Measurements from ENCODE around the gene DNAH2. TPM values are rescaled to one million over a fixed set of nuclear protein-coding genes. Genes with fewer than 3 reads are reported as not detected.
A peak's percentile ranks its signal among the peaks of the same experiment; 100 is the strongest.

Gene DNAH2
- total RNA-seq, 1 donor from 2014 or later, result 0.15 TPM

DNA sequence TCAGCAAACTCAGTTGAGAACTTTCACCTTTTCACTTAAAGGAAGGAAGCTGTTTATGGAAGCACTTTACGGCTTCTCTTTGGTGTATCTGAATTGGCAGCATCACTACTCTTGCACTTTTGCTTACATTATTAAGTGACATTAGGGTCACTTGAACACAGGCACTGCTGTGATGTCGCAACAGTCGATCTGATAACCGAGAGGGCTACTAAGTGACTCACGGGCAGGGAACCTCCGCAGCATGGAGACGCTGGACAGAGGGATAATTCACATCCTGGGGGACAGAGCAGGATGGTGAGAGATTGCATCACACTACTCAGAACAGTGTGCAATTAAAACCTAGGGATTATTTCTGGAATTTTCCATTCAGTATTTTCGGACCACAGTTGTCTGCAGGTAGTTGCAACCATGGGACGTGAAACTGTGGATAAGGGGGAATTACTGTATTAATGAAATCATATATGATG is 56.5 kb downstream of the DNAH2 start:
- no peak for DNase-seq (ENCODE audit: low read depth)

DNA sequence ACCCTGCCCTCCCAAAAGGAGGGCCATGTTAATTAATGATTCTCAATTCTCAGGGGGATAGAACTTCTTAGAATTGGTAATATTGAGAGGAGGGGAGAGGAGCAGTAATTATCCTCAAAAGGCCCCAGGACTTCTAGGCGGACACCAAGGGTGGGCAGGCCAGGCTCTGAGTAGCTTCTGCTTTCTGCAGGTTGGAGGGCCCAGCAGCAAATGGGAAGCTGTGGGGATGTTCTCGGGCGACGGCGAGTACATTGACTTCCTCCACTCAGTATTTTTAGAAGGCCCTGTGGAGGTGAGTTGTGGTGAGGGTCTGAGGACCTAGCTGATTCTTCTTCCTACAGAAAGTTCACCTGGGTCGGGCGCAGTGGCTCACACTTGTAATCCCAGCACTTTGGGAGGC is 57.5 kb downstream of the DNAH2 start:
- DNase-seq (ENCODE audit: low read depth), result no peak

DNA sequence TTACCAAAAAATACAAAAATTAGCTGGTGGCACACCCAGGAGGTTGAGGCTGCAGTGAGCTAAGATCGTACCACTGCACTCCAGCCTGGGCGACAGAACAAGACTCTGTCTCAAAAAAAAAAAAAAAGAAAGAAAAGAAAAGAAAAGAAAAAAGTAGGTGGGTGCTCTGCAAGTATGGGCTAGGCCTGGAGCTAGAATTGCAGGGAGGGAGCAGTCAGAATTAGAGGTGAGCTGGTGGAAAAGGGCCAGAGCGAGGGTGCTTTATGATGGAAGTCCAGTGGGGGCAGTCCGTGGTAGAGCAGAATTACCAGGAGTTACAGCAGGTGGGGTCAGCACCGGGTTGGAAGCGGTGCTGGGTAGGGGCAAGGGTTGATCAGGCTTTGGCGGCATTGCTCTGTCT is 59.5 kb downstream of the DNAH2 start:
- DNase-seq (ENCODE audit: low read depth), result no peak

DNA sequence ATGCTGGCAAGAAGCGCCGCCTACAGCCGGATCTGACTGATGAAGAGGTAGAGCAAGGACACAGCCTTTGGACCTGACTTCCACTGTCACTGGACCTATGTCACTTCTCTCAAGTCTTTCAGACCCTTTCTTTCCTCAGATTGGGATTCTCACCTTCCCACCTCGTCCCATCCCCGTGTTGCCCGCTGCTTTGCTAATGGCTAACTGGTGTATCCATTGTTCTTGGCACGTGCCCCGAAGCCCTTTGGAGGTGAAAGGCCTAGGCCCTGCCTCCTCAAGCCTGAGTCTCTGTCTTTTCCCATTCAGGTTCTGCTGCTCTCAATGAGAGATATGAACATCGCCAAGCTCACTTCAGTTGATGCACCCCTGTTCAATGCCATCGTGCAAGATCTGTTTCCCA is 63.2 kb downstream of the DNAH2 start:
- DNase-seq (ENCODE audit: low read depth), result no peak

DNA sequence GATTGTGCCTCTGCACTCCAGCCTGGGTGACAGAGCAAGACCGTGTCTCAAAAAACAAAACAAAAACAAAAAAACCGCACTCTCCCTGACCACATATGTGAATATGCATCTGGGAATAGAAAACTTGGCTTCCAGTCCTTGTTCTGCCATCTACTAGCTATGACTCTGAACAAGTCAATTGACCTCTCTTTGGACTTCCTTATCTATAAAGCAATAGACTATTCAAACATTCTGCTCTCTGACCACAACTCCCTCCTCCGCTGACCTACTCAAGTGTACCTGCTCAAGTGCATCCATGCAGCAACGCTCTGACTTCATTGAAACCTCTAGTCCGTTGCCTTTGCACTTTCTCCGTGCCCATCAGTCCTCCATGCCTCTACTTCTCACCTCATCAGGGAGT is 63.9 kb downstream of the DNAH2 start:
- DNase-seq (ENCODE audit: low read depth), result peak; percentile 89

DNA sequence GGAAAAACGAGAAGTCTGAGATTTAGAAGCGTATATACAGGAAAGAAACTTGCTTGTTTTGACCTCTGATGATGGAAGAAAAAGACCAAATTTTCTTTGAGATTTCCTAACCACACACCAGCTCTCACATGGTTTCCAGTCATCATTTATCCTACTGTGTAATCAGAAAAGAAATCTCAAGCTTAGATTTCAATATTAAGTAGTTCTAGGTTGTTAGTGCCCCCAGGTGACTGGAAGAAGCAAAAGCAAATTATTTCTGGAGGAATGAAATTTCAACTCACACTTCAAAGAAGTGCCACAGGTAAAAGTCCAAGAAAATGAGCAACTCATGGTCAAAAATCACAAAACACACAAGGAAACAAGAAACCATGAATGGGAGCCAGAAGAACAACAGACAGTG is 64.7 kb downstream of the DNAH2 start:
- peak; percentile 57 for DNase-seq (ENCODE audit: low read depth)

DNA sequence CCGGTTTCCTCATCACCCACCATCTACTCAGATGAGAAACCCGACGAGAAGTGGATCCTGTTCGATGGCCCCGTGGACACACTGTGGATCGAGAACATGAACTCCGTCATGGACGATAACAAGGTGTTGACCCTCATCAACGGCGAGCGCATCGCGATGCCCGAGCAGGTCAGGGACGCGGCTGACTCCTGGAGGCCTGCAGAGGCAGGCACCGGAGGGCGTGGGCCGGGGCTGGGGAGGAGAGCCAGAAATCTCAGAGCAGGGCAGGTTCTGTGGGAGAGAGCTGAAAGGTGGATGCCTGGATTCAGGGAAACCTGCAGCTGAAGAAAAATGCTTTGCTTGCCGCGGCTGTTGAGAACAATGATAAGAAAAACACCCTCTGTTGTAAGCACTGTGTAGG is 69.3 kb downstream of the DNAH2 start:
- no peak for DNase-seq (ENCODE audit: low read depth)

DNA sequence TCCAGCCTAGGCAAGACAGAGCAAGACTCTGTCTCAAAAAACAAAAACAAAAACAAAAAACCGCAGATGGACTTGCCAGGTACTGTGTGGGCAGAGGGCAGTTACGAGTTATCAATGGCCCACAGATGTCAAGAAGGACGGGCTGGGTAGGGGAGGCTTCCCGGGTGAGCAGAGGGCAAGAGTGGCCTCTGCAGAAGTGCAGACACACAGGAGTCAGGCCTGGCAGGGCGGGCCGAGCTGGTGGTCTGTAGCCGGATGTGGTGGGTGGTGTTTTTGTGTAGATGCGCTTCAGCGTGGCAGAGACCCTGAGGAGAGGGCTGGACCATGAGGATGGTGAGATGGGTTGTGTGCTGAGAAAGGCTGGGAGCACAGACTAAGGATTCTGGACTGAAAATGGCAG is 71.6 kb downstream of the DNAH2 start:
- DNase-seq (ENCODE audit: low read depth), result no peak

DNA sequence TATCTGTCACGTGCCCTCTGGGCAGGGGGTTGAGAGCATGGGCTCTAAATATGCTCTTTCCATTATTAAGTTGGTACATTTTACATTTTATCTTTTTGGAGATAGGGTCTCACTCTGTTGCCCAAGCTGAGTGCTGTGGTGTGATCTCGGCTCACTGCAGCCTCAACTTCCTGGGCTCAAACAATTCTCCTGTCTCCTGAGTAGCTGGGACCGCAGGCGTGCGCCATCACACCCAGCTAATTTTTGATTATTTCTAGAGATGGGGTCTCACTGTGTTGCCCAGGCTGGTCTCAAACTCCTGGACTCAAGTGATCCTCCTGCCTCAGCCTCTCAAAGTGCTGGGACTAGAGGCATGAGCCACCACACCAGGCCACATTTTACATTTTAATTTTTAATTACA is 72.6 kb downstream of the DNAH2 start:
- DNase-seq (ENCODE audit: low read depth), result no peak

DNA sequence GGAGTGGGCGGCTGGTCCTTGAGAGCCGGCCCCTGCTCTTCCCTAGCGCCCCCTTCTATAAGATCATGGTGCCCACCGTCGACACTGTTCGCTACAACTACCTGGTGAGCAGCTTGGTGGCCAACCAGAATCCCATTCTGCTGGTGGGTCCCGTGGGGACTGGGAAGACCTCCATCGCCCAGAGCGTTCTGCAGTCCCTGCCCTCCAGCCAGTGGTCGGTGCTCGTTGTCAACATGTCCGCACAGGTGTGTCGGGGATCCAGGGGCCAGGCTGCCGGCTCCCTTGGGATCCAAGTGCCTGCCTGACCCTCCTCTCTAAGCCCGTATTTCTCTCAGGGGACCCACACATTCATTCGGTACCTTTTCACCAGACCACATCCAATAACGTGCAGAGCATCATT is 75.1 kb downstream of the DNAH2 start:
- no peak for DNase-seq (ENCODE audit: low read depth)

DNA sequence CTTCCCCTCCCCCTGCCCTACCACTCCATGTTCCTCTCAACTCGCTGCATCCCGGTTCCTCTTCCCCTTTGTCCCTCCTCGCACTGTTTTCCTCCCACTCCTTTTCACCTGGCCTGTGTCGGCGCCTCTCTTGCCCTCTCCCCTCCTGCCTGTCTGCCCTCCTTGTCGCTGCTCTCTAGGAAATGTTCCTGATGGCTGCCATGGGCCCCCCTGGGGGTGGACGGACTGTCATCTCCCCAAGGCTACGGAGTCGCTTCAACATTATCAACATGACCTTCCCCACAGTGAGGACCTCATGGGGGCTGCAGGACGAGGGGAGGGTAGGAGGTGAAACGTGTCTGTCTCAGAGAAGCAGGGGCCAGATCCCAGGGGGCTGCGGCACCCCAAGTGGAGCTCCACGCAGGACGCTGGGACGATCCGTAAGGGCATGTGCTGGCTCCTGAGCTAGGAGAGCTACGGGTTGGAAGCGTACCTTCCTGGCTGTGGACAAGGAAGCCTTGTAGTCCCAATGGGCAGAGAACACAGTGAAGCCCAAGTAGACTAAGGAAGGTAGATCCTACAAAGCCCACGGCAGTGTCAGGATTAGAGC is 76.6 kb downstream of the DNAH2 start:
- no peak for DNase-seq (ENCODE audit: low read depth)

DNA sequence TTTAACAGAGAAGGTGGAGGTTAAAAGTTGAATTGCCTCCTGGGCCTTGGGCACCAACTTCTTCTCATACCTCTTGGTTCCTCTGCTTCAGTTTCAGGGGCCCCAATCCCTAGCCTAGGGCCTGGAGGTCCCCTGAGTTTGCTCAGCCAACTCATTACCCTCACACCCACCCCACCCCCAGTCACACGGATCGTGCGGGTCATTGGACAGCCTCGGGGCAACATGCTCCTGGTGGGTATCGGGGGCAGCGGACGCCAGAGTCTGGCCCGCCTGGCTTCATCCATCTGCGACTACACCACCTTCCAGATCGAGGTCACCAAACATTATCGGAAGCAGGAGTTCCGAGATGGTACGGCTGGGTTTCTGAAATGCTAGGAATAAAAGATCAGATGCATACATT is 80.4 kb downstream of the DNAH2 start:
- no peak for DNase-seq (ENCODE audit: low read depth)

DNA sequence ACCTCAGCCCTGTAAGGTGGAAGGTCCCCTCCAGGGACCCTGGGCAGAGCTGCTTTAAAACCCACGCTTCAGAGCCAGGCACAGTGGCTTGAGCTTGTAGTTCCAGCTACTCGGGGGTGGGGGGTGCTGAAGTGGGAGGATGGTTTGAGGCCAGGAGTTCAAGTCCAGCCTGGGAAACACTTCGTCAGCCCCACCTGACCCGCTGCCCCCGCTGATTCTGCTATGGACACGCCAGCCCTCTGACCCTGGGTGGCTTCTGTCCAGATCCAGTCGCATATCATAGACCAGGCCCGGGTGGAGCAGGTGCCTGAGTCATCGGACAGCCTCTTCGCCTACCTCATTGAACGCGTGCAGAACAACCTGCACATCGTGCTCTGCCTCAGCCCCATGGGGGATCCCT is 81.3 kb downstream of the DNAH2 start:
- DNase-seq (ENCODE audit: low read depth), result no peak

DNA sequence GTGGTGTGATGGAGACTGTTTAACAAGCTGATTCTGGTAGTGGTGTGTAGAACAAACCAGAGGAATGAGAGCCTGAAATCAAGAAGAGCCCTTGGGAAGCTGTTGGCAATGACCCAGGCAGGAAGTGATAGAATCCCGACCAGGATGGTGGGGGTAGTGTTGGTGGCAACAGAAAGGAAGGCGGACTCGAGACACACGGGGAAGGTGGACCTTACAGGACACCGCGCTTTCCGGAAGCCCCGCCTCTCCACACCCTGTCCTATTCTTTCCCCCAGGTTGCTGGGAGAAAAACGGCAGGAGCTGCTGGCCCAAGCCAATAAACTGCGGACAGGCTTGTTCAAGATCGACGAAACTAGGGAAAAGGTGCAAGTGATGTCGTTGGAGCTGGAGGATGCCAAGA is 86.4 kb downstream of the DNAH2 start:
- DNase-seq (ENCODE audit: low read depth), result no peak

DNA sequence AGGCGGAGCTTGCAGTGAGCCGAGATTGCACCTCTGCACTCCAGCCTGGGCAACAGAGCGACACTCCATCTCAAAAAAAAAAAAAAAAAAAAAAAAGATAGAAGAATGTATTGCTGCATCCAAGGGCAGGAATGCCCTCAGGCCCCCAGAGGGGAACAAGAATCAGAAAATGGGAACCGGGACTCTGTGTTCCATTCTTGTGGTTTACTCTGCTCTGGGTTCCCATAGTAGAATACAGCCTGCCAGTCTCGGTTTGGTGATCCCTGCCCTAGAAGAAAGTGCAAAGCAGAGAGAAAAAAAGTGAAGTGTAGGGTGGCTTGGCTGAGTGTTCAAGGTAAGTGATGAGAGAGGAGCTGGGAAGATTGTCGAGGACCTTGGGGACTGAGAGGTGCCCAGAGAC is 89.0 kb downstream of the DNAH2 start:
- no peak for DNase-seq (ENCODE audit: low read depth)

DNA sequence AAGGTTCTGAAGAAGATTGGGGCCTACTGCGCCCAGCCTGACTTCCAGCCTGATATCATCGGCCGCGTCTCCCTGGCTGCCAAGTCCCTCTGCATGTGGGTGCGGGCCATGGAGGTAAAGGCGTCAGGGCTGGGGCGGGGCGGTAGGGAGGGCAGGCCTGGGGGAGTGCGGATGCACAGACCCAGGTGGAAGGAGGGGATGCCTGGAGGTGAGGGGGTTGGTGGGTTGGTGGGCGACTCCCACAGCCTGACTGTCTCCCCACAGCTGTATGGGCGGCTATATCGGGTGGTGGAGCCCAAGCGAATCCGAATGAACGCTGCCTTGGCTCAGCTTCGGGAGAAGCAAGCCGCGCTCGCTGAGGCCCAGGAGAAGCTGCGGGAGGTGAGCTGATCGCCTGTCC is 89.7 kb downstream of the DNAH2 start:
- no peak for DNase-seq (ENCODE audit: low read depth)

DNA sequence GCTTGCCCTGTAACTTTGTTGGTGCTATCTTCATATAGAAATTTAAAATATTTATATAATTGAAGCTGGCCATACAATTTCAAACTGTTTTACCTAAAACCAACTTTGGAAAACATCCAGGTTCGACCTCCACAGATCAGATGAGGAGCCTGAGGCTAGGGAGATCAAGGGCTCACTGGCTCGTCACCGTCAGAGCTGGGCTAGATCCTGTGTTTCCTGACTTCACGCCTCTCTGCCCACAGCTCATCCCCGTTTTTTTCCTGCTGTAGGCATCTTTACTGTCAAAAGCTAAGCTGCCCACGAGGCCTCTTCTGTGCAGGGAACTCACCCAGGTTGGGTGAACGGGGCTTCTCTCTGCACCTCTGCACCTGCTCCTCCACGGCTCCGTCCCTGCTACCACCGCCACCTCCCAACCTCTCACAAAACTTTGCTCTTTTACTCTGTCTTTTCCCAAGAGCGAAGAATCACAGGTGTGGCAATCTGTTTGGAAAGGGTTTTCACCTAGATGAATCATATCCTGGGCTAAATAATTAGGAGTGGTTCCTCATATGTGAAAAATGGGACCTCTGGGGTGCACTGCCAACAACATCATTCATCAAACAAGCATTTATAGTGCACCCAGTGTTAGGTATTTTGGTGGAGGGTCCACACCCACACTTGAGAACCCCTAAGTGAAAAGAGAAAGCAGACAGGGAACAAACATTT is 91.7 kb downstream of the DNAH2 start:
- peak; percentile 16 for DNase-seq (ENCODE audit: low read depth)

DNA sequence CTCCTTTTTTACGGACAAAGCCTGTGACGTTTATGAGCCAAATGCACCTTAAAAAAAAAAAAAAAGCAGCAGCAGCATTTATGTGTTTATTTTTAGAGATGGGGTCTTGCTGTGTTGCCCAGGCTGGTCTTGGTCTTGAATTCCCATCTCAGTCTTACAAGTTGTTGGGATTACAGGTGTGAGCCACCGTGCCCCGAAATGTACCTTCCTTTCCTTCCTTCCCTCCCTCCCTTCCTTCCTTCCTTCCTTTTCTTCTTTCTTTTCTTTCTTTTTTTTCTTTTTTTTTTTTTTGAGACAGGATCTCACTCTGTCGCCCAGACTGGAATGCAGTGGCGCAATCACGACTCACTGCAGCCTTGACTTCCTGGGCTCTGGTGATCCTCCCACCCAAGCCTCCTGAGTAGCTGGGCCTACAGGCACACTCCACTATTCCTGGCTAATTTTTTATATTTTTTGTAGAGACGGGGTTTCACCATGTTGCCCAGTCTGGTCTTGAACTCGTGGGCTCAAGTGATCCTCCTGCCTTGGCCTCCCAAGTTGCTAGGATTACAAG is 92.3 kb downstream of the DNAH2 start:
- peak; percentile 33 for DNase-seq (ENCODE audit: low read depth)

DNA sequence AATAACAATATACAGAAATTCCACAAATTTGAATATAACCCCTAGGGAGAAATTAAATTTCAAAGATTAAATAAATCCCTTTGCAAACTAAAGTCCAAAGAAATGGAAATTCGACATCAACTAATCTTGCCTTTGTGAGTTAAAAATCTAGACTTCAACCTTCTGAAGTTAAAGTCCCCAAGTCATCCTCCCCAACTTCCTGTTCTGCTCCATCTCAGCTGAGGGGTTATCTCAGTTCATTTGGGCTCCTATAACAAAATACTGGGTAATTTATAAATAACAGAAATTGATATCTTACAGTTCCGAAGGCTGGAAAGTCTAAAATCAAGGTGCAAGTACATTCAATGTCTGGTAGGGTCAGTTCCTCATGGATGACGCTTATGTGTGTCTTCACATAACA is 93.7 kb downstream of the DNAH2 start:
- DNase-seq (ENCODE audit: low read depth), result no peak

DNA sequence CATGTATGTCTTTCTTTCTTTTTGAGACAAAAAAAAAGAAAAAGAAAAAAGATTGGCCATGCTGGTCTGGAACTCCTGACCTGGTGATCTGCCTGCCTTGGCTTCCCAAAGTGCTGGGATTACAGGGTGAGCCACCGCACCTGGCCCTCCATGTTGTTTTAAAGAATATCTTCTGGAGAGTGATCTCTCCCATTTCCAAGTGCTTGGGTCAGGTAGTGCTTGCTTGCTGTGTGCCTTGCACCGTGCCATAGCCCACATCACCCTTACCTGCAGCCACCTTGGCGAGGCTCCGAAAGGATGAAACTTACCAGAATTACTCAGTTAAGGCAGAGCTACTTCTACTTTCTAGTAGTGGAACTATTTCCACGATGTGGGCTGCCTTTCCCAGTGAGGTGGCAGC is 97.4 kb downstream of the DNAH2 start:
- no peak for DNase-seq (ENCODE audit: low read depth)

DNA sequence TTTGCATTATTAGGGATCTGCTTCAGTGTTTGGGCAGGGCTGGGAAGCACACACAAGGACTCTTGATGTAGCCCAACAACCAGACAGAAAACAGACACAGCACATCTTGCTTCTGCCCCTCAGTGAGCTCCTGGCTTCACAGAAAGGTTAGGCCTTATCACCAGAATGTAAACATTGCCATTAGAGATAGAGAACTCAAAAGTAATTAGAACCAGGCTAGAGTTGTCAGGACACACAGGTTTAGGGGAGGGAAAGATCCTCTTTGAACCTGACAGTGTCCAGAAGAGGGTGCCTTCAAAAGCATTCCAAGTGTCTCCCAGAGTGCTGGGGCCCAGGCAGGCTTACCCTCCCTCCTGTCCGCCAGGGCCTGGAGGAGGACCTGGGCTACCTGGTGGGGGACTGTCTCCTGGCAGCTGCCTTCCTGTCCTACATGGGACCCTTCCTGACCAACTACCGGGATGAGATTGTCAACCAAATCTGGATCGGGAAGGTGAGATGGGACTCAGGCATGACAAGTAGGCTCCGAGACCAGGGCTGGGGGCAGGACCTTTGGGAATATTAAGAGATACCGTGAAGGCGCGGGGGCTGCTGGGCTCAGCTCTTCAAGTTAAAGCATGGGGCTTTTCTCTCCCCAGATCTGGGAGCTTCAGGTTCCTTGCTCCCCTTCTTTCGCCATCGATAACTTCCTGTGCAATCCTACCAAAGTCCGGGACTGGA is 99.5 kb downstream of the DNAH2 start:
- DNase-seq (ENCODE audit: low read depth), result no peak

DNA sequence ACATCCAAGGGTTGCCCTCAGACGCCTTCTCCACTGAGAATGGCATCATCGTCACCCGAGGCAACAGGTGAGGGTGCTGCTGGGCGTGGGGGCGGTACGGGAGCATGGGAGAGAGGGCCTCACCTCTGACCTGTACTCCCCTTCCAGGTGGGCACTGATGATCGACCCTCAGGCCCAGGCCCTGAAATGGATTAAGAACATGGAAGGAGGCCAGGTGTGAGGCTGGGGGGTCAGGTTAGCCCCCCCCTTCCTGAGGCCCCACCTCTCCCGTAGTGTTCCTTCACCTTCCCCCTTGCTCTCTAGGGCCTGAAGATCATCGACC is 100.1 kb downstream of the DNAH2 start:
- DNase-seq (ENCODE audit: low read depth), result no peak

DNA sequence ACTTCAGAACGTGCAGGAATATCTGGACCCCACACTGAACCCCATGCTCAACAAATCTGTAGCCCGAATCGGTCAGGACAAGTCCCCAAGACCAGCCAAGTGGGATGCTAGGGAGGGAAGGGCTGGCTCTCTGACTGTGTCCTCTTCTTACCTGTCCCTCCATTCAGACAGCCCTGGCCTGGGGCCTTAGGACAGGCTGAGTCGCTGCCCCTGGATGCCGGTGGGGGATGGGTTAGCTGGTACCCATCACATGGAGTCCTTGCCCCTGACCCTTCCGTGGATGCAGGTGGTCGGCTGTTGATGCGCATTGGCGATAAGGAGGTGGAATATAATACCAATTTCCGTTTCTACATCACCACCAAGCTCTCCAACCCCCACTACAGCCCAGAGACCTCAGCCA is 100.5 kb downstream of the DNAH2 start:
- no peak for DNase-seq (ENCODE audit: low read depth)
